ENCODE results near the gene FBXO42.

DNA sequence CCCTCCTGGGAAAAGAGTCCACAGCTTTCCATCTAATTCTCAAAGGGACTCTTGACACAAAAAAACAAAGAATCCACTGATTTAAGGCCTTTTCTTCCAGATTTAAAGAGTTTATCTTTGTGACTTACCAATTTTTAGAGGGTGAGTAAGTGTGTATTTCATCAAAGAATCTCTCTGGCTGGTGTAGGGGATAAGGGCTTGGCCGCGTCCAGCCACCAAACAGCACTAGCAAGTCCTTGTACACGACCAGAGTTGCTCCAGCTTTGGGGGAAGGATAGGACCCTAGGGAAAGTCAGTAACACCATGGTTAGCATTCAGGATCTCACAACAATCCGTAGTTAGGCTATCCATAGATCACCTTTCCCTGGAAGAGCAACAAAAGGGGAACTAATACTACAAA lies 95.8 kb downstream of the FBXO42 start:
- TF ChIP-seq, protein P1, sequence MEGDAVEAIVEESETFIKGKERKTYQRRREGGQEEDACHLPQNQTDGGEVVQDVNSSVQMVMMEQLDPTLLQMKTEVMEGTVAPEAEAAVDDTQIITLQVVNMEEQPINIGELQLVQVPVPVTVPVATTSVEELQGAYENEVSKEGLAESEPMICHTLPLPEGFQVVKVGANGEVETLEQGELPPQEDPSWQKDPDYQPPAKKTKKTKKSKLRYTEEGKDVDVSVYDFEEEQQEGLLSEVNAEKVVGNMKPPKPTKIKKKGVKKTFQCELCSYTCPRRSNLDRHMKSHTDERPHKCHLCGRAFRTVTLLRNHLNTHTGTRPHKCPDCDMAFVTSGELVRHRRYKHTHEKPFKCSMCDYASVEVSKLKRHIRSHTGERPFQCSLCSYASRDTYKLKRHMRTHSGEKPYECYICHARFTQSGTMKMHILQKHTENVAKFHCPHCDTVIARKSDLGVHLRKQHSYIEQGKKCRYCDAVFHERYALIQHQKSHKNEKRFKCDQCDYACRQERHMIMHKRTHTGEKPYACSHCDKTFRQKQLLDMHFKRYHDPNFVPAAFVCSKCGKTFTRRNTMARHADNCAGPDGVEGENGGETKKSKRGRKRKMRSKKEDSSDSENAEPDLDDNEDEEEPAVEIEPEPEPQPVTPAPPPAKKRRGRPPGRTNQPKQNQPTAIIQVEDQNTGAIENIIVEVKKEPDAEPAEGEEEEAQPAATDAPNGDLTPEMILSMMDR (IDR thresholded peaks at IDR 0.05; ENCODE audit: insufficient read depth, low read depth, low read length) = no peak
- TF ChIP-seq EZH2 (IDR thresholded peaks at IDR 0.05; ENCODE audit: insufficient read depth, low read length) = no peak

Data from astrocyte (in vitro differentiated cells and primary cell).